GM10248 (cell line): Measurements from ENCODE around the gene GPS1.

ENCODE experiments used
- CTCF ChIA-PET: fragments of 300-600 bp; sonication (Branson Sonifier 250); formaldehyde crosslinking; extraction: SDS; loops from one replicate; lab custom pipeline; 2021; ENCODE audit warnings: antibody characterized with exemption; lab: Yijun Ruan, JAX
- POLR2A ChIA-PET: fragments of 350-650 bp; sonication (Branson Sonifier 250); formaldehyde crosslinking; extraction: SDS; loops from one replicate; lab custom pipeline; 2020; ENCODE audit warnings: antibody characterized with exemption; lab: Yijun Ruan, JAX
- DNase-seq: peaks from one replicate; pipeline ENCODE4 v3.0.0; 2012; ENCODE audit errors: extremely low spot score
- TF ChIP-seq, protein P1 (sequence below): IDR thresholded peaks from 2 replicates; pipeline ENCODE4 v1.5.1; 2012; ENCODE audit warnings: mild to moderate bottlenecking, low read depth; ENCODE audit errors: extremely low read depth, missing control alignments, control extremely low read depth

GPS1 gene

DNA sequence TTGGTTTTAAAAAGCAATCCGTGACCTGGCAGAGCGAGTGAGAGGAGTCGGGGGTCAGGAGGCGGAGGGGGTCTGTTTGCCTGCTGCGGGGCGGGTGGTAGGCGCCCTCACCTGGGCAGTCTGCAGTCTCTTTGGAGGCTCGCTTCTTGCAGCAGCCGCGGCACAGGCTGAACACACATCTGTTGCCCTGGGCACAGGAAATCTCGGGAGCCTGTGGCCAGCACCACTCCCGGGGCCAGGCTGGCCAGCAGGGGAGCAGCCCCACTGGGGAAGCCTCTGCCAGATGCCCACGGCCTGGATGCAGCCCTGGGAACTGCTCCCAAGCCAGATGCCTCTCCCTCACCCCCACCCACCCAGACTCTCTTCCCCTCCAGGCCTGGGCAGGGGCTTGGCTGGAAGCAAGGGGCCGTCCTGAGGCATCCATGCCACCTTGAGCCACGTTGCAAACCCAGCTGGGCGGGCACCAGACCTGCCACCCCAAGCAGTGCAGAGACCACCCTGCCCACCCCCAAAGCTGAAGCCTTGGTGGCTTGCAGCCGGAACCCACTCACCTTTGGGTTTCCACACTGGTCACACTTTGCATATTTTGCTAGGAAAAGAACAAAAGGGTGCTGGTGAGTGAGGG is 6.6 kb downstream of the GPS1 start:
- POLR2A ChIA-PET: no interaction called here
- no peak for DNase-seq
- TF ChIP-seq, protein P1, sequence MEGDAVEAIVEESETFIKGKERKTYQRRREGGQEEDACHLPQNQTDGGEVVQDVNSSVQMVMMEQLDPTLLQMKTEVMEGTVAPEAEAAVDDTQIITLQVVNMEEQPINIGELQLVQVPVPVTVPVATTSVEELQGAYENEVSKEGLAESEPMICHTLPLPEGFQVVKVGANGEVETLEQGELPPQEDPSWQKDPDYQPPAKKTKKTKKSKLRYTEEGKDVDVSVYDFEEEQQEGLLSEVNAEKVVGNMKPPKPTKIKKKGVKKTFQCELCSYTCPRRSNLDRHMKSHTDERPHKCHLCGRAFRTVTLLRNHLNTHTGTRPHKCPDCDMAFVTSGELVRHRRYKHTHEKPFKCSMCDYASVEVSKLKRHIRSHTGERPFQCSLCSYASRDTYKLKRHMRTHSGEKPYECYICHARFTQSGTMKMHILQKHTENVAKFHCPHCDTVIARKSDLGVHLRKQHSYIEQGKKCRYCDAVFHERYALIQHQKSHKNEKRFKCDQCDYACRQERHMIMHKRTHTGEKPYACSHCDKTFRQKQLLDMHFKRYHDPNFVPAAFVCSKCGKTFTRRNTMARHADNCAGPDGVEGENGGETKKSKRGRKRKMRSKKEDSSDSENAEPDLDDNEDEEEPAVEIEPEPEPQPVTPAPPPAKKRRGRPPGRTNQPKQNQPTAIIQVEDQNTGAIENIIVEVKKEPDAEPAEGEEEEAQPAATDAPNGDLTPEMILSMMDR: no peak
- CTCF ChIA-PET: no interaction called here

DNA sequence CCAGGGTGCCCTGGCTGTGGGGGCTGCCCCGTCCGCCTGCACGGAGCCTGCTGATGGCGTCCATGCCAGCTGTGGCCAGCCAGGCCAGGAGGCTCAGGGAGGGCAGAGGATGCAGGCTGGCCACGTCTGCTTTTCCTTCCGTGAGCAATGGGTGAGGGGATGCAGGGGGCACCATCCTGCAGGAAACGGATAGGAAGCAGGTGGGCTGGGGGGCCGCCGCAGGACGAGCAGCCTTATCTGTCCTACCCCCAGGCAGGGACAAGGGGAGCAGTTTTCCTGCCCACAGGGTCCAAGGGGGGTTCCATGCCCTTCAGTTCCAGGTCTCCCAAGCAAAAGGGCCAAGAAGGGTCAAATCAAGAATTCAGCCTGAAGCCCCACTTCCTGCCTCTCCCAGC is 7.2 kb downstream of the GPS1 start:
- TF ChIP-seq, protein P1: no peak
- CTCF ChIA-PET: interaction anchor here (0.8 kb wide), 1 partner anchor 291 kb away, joined by 3 read pairs; no protein-coding TSS in a partner anchor
- POLR2A ChIA-PET: no interaction called here
- DNase-seq: no peak

DNA sequence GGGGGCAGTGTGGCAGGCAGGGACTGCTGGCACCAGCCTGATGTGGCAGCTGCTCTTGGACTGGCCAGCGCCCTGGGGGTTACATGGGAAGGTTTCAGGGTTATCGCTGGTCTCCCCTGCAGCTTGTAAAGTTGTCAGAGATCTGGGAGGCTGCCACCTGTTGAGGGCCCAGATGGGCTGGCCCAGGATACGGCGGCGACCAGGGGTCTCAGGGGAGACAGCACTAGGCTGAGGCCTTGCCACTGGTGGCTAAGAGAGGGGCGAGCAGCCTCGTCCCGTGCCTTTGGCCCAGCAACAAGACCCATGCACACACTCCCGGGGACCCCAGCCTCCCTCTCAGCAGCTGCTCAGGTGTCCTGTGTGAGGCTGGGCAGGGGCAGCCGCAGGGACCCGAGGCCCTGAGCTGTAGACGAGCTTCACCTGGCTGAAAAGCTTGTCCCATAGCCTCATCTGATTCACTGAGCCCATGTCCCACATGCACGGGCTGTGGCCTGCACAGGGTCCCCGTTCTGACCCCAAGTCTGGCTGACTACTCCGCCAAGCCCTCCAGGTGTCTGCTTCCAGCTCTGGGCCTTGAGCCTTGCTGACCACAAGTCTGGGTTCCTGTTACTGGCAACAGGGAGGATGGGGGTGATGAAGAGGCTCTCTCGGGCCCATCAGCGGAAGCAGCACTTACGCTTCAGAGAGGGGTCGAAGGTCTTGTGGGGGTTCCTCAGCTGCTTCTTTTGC is 7.7 kb downstream of the GPS1 start:
- no peak for DNase-seq
- CTCF ChIA-PET: interaction anchor here (0.8 kb wide), 1 partner anchor 290 kb away, joined by 3 read pairs; no protein-coding TSS in a partner anchor
- POLR2A ChIA-PET: no interaction called here
- TF ChIP-seq, protein P1: no peak

DNA sequence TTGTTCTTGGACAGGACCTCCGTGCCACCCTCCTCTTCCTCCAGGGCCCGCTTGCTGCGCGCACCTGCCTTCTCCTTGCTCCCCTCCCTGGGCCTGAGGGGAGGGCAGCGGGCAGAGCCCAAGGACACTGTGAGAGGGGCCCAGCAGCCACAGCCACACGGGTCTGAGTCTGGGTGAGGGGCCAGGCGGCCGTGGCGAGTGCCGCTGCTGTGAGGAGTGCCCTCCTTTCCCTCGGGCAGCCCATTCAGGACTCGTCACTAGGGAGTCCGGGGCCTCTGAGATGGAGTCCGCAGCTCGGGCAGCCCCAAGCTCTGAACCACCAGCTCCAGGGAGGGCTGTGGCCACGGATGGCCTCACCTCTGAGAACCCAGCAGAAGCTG is 8.3 kb downstream of the GPS1 start:
- TF ChIP-seq, protein P1: no peak
- POLR2A ChIA-PET: no interaction called here
- DNase-seq: no peak
- CTCF ChIA-PET: interaction anchor here (0.7 kb wide), 1 partner anchor 10 kb away, joined by 3 read pairs; no protein-coding TSS in a partner anchor

DNA sequence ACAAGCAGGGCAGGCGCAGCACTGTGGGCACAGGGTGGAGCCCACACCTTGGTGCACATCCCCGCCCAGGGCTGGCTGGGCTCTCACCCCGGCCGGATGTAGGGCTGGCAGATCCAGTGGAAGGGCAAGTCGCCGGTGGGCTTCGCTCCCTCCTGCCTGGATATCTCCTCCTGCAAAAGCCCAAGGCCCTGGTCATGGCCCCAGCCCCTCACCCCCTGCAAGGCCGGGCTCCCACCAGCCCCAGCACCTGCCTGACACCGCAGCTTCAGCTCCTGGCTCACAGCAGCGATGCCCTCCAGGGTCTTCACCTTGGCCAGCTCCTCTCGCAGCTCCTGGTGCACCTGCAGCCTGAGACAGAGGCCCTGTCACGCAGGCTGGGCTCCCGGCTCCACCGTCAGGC is 8.9 kb downstream of the GPS1 start:
- no peak for DNase-seq
- TF ChIP-seq, protein P1: no peak
- POLR2A ChIA-PET: no interaction called here
- CTCF ChIA-PET: interaction anchor here (0.7 kb wide), 1 partner anchor 11 kb away, joined by 3 read pairs; no protein-coding TSS in a partner anchor

DNA sequence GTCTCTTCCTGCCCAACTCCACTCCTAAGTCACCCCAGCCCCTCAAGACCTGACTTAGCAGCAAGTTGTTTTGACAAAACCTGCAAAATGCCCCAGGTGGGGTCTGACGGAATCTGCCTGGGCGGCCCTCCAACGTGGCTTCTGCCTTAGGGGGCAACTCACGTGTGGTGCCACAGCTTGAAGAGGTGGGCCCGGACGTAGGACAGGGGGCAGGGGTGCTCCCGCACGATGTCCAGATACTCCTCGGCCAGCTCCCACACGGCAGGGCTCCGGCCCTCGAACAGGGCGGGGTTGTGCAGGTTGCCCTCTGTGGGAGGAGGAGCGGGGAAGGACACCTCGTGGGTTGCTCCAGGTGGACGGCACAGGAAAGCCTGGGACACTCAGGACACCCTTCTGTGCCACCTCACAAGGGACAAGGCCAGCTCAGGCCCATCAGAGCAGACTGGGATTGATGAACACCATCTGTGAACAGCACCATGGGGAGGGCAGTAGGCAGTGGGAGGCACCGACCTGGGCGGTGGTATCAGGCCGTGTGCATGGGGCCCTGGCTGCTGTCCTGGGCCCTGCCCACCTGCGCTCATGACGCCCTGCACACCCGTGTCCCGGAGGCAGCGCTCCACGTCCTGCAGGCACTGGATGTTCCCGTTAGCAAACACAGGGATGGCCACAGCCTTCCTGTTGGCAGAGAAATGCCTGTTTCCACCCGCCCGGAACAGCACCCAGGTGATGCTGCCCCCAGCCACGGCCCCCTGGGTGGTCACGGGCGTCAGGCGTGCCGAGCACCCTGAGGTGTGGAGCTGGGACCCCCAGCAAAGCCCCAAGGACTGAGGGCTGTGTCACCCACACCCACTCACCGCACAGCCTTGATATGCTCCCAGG is 9.6 kb downstream of the GPS1 start:
- ChIA-PET POLR2A (no interaction called here), CTCF (no interaction called here)
- TF ChIP-seq, protein P1: no peak
- DNase-seq: no peak
